Measurements from ENCODE around the gene CUL2.

- no peak for TF ChIP-seq CTCF (IDR thresholded peaks at IDR 0.05)
- TF ChIP-seq POLR2A (IDR thresholded peaks at IDR 0.05) = no peak
These were observed 130.4 kb downstream of the CUL2 start for GRCh38 chr10:34959786-34960185.
